HL-60/S4 treated with phorbol 12-myristate 13-acetate at 8.2 ng/mL for 4 days and 3 days (cell line): ENCODE results near the gene DPPA4.
"Not testable (repeated sequence)": the region's sequence is repeated elsewhere in the genome, so short reads cannot be mapped to it uniquely, and the experiment has no call there.

Experiments used
- in situ Hi-C: fragments of 300-500 bp; cut with MboI; formaldehyde crosslinking; loops from 2 replicates; pipeline ENCODE4 v1.15.0; 2022; ENCODE audit warnings: low sequenced_read_pairs

DPPA4 gene, protein sequence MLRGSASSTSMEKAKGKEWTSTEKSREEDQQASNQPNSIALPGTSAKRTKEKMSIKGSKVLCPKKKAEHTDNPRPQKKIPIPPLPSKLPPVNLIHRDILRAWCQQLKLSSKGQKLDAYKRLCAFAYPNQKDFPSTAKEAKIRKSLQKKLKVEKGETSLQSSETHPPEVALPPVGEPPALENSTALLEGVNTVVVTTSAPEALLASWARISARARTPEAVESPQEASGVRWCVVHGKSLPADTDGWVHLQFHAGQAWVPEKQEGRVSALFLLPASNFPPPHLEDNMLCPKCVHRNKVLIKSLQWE

DNA sequence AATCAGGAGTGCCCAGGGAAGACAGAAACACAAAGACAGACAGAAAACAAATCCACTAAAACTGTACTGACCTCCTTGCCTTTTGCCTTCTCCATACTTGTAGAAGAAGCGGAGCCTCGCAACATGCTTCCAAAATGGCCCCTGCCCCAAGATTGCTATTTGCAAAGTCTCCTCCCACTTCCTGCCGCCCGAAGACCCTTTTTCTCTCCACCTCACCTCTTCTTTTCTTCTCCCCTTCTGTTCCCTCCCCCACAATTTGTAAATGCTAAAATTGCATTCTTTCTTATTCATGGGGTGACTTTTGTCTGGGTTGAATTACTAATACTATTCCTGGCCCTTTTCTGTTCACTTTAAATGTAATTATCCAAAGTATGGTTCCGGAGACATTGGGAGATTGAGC lies at the start of gene DPPA4:
Gene DPPA4 (minus strand): TSS at position 154 of the 400 bp plus-strand sequence. CDS start 29 bp downstream, at position 125.
- in situ Hi-C loops: no loop called here

DNA sequence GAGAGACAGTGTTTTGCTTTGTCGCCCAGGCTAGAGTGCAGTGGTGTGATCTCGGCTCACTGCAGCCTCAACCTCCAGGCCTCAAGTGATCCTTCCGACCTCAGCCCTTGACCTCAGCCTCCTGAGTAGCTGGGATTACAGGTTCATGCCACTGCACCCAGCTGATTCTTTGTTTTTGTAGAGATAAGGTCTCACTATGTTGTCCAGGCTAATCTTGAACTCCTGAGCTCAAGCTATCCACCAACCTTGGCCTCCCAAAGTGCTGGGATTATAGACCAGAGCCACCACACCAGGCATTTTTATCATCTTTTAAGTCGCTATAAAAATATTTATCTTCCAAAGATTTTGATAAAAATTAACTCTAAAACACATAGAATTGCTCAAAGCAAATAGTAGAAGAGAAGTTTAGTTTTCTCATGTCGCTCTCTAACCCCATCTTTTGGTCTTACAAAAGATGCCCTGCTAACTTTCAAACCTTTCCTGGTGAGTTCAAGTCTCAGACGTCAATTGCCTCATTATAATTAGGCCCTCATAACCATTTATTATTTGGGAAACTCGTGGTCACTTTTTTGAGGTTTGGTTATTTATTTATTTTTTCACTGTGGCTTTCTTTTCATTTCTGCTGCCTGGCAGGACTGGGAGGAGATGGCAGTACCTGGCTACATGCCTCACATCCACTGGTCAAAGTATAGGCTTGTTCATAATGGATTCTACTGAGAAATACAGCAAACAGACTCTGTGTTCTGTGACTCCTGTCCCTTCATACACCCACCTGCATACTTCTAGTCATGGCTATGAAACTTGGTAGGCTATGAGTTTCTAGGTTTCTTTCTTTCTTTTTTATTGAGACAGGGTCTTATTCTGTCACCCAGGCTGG lies 48.3 kb upstream of the DPPA4 start:
- in situ Hi-C loops: no loop called here

DNA sequence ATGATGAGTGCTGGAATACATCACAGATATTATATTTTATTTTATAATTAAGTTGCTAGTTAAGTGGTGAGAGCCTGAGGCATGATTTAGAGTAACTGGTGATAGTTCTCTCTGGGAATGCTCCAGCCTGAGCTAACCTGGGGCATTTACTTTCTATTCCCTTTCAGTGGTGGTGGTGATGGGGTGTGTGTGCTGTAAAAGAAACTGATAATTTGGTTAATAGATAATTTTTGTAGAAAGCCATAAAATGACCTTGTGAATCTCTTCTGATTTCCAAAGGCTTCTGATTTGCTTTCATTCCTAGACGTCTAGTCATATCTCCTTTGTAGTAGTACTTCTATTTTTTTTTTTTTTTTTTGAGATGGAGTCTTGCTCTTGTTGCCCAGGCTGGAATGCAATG lies 46.8 kb upstream of the DPPA4 start:
- in situ Hi-C loops: no loop called here

DNA sequence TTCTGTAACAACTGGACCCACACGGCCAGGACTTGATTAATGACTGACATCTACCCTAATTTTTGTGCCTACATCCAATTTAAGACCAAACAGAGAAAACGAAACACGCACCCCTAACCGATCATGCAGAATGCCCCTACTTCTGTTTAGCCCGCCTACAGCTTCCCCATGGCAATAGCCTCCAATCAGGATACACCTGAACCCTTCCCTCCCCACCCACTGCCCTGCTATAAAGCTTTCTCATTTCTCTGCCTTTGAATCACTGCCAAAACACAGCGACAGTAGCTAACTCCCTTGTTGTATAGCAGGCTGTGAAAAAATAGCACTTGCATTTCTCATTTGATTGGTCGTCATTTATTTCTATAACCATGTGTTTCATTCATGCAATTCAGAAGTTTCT lies 45.2 kb upstream of the DPPA4 start:
- in situ Hi-C loops: no loop called here

DNA sequence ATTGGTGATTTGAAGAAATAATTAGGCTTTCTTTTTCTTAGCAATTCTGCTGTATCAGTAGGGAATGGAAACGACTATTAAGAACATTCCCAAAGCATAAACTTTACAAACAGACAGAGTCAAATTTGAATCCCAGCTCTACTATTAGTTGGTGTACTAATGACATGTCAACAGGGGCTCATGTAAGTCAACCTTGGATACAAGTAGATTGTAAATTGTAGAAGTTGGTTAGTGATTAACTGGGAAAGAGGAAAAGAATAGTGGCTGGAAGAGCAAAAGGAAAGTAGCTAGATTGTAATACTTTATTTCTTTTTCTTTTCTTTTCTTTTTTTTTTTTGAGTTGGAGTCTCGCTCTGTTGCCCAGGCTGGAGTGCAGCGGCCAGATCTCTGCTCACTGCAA lies 38.6 kb upstream of the DPPA4 start:
- in situ Hi-C loops: no loop called here

DNA sequence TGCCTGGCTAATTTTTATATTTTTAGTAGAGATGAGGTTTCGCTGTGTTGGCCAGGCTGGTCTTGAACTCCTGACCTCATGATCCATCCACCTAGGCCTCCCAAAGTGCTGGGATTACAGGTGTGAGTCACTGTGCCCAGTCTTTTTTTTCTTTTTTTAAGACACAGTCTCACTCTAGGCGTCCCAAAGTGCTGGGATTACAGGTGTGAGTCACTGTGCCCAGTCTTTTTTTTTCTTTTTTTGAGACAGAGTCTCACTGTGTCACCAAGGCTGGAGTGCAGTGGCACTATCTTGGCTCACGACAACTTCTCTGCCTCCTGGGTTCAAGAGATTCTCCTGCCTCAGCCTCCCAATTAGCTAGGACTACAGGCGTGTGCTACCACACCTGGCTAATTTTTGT lies 37.1 kb upstream of the DPPA4 start:
- in situ Hi-C loops: not testable (repeated sequence)

DNA sequence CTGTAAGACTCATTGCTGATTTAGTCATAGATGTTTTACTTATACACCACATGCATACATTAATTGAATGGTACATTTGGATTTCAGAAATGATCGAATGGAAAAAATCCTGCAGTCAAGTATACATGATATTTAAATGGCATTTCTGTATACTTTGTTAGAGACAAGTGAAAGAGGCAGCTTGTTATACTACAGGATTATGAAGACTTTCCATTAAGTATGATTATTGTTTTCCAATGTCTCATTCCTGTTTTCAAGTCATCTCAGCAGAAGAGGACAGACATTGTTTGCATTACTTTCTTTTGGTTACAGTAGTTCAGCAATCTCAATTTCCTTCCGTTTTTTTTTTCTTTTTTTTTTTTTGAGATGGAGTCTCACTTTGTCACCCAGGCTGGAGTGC lies 36.6 kb upstream of the DPPA4 start:
- in situ Hi-C loops: no loop called here

DNA sequence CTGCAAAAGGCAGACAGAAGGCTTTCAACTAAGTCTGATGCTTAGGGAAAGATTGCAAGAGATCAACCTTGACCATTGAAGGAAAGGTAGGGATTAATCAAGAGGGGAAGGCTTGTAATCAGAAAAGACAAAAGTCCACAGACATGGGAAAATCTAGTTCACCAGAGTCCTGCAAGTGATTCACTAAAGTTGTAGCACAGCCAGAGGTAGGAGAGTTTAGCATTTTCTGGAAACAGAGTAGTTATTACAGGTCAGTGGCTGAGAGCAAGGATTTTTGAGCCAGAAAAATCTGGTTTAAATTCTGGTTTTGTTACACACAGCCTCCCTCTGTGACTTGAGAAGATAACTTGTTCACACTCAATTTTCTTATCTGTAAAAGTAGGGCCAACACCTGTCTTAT lies 35.3 kb upstream of the DPPA4 start:
- in situ Hi-C loops: no loop called here

DNA sequence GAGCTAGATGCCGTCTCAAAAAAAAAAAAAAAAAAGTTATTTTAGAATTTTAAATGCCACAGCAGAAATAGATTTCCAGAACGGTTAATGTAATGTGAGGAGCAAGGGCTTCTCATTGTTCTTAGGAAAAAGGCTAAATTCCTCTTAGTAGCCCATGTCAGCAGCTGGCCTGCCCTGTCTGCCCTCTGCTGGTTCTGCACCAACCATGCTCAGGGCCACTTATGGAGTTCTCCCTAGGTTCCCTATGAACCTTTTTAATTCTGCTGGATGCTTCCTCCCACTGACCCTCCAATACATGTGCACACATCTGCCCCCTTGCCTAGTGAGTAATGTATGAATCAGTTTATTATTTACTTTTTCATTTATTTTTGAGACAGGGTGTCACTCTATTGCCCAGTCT lies 32.2 kb upstream of the DPPA4 start:
- in situ Hi-C loops: no loop called here

DNA sequence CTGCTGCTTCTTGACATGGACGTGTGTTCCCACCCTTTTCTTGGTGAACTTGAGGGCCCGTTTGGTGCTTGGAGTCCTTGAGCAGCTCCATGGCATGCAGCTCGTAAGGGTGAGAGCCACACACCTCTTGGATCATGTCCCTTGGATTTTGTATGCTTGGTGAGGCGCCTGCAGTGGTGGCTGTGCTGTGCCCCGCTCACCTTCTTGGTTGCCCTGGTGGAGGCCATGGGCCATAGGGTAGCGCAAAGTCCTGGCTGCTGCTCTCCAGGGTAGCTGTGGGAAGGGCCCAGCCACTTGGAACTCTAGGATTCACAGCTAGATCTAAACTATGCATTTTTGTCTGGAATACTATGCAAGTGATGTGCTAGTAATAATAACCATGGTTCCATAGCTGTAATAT lies 26.7 kb upstream of the DPPA4 start:
- in situ Hi-C loops: no loop called here

DNA sequence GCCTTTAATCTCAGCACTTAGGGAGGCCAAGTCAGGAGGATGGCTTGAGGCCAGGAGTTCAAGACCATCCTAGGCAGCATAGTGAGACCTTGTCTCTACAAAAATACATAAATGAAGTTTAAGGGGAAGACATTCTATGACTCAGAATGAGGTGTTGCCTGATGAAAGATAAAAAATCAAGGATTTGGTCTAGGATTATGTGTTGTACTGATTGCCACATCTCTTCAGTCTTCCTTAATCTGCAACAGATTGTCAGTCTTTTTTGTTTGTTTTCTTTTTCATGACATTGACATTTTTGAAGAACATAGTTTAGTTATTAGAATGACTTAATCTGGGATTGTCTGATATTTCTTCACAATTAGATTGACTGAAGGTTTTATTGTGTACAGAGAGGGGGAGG lies 26.3 kb upstream of the DPPA4 start:
- in situ Hi-C loops: no loop called here

DNA sequence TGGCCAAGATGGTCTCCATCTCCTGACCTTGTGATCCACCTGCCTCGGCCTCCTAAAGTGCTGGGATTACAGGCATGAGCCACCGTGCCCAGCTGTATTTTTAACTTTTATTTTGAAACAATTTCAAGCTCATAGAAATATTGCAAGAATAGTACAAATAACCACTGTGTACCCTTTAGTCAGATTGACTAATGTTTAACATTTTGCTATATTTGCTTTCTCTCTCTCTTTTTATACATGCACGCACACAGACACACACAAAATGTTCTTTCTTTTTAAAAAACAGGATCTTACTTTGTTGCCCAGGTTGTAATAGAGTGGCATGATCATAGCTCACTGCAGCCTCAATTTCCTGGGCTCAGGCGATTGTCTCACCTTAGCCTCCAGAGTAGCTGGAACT lies 25.5 kb upstream of the DPPA4 start:
- in situ Hi-C loops: no loop called here

DNA sequence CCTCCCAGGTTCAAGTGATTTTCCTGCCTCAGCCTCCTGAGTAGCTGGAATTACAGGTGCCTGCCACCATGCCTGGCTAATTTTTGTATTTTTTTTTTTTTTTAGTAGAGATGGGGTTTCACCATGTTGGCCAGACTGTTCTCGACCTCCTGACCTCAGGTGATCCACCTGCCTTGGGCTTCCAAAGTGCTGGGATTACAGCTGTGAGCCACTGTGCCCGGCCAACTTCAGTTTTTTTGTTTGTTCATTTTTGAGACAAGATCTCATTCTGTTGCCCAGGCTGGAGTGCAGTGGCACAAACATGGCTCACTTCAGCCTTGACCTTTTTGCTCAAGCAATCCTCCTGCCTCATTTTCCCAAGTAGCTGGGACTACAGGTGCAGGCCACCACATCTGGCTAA lies 21.5 kb upstream of the DPPA4 start:
- in situ Hi-C loops: not testable (repeated sequence)

DNA sequence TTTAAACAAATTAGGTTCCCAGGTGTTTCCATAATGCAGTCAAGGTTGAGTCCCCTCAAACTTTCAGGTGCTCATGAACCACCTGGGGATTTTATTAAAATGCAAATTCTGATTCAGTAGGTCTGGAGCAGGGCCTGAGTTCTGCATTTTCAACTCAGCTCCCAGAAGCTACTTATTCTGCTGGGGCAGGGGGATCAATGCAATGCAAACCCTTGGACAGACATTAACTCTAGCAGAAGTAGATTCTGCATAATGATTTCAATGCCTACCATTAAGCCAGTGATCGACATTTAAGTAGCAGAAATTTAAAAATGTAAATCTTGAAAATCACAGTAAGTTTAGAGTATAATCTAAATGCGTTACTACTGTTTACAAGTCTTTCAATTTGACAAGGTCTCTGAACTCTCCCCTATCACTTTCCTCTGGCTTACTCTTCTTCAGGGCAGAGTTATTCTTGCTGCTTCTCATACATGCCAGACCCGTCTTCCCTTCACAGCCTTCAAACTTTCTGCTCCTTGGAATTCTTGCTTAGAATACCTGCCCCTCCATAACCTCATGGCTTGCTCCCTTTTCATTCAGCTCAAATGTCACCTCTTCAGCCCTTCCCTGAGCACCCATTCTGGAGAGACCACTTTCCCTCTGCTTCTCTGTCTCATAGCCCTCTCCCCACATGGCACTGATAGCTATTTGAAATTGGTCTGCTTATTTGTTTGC lies 19.3 kb upstream of the DPPA4 start:
- in situ Hi-C loops: no loop called here

DNA sequence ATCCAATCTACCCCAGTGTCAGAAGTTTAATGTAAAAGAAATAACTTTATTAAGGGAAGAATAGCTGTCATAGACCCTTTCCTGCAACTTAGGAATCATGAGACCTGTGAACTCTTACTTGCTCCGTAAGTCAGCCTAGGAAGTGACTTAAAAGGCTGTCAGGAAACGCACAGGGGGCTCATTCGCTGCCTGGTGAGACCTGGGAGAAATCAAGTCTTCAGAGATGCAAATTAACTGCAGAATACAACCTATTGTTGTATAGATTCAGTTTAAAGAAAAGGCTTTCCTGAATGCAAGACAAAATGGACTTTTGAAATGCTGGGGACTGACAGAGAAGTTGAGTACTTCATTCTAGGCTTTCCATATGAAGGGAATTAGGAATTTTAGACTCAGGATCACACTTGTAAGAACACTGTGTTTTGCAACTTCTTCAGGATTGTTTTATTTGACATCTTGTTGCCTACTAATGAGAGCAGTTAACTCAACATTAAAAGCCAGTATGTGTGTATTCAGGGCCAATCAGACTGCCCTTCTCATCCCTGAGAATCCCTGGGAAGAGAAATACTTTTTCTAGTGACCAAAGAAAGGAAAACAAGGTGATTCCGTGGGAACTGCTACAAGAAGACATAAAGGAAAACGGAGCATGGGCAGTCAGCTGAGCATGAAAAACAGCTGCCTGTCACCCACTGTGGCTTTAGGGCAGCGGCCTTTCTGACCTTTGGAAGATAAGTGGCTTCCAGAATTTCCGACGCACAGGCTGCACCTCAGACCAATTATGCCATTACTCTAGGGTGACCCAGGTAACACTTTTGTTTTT lies 18.5 kb upstream of the DPPA4 start:
- in situ Hi-C loops: no loop called here

DNA sequence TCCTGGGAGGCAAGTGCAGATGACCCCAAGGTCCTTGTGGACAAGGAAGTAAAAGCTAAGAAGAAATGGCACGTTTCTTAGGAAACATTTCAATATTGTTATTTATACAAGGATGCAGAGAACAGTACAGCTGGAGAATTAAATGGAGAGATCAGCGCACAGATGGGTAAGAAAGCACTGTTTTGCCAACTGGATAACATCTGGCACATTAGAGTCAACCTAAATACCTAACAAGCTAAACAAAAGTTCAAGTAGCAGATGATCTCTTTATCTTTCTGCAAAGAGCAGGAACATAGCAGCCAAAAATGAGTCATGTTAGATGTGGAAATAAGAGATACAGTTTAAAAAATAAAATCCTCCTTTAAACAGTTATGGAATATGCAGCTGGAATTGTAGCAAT lies 15.7 kb upstream of the DPPA4 start:
- in situ Hi-C loops: no loop called here

DNA sequence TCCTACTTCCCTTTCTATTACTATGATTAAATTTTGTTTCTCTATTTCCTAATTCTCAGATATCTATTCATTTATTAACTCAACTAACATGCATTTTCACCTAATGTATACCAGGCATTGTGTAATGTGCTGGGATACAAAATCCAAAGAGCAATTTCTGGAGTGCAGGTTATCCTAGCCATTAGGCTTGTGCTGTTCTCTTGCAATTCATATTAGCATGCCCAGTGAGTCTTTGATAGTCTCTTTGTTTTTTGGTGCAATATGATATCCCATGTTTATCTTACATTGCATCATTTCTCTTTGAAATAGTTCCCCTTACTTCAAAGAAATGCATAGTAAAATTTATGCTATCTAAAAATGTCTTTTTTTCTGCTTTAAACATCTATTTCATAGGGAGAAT lies 13.9 kb upstream of the DPPA4 start:
- in situ Hi-C loops: no loop called here

DNA sequence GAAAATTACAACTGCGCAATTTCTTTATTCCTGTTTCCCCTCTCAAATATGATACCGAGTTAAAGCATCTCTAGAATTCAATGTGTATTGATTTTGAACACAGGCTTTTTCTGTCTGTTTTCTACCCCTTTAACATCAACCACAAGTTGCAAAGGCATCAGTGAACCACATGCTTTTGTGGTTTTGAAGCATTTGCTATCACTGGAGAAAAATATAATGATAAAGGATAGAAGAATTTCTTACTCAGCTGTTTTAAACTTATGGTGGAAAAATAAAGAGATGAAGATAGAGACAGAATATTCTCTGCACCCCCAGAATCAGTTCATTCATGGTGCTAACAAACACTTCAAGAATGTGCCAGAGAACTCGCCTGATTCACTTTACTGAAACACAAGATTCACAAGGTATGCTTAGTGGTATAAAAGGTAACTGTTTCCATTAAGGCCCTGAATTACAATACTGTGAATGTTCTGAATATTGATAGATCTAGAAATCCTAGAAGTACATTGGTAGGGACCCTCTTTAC lies 9.5 kb upstream of the DPPA4 start:
- in situ Hi-C loops: no loop called here

DNA sequence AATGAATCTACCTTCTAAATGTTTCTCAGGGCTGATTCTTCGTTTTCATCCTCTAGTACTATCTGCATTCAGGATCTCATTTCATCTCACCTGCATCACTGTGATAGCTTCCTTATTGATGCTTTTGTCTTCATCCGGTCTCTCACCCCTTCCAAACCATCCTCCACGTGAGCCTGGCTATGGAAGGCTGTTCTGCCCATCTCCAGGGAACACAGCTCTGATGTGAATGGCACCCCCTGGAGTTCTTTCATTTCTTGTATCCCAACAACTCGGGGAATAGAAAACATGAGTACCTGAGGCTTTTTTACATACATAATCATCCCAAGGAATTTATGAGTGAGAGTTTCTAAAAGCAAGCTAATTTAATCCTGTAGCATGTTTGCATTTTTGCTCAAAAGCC lies 8.8 kb upstream of the DPPA4 start:
- in situ Hi-C loops: no loop called here
